SK-N-SH (cell line): Measurements from ENCODE around the gene AP4E1.

ENCODE experiments used
- EP300 ChIP-seq, 2 experiments: IDR thresholded peaks; 2 replicates each; pipeline versions ENCODE4 v1.4.0 to v1.6.1; 2012; ENCODE audit warnings: borderline replicate concordance in 1 of 2, low read depth in 1 of 2, low read length in 1 of 2
- EZH2phosphoT487 ChIP-seq: fragments of 200-600 bp; sonication (generic); IDR thresholded peaks from 2 replicates; pipeline ENCODE4 v1.6.1; 2017; ENCODE audit warnings: low read depth, mixed run types, mild to moderate bottlenecking, antibody characterized with exemption, moderate library complexity, borderline replicate concordance
- MEF2A ChIP-seq: IDR thresholded peaks from 2 replicates; pipeline ENCODE4 v1.4.0; 2012; ENCODE audit warnings: low read depth, borderline replicate concordance

GRCh38 chr15:51046799-51047449 is 138.4 kb downstream of the AP4E1 start:
- TF ChIP-seq EZH2phosphoT487, result no peak
- TF ChIP-seq EP300 (IDR thresholded peaks at IDR 0.05; ENCODE audit: borderline replicate concordance in 1 of 2, low read depth in 1 of 2, low read length in 1 of 2), result no peak
- no peak for TF ChIP-seq MEF2A
